Right lobe of liver (tissue), 6 donors: ENCODE data around the gene HOXA9. TPM values are rescaled to one million over a fixed set of nuclear protein-coding genes. Genes with fewer than 3 reads are reported as not detected.

Source experiments
- ATAC-seq, 4 donors: fragments of 200-7000 bp; cut with Tn5 transposase; one replicate each; pipeline ENCODE4 v1.9.1; 2020; ENCODE audit warnings: mild to moderate bottlenecking in 4 of 4, moderate library complexity in 4 of 4
- DNase-seq, 3 donors: peaks; one replicate each; pipeline ENCODE4 v3.0.0-alpha.2; 2020
- H3K27ac ChIP-seq, 3 donors: fragments of 200-600 bp; one replicate each; pipeline ENCODE4 v1.8.0; 2022
- H3K27me3 ChIP-seq, 2 donors: fragments of 200-600 bp; one replicate each; pipeline ENCODE4 v1.8.0; 2022
- H3K36me3 ChIP-seq, 4 donors: fragments of 200-600 bp; sonication (generic) in 1 of 4; one replicate each; pipeline versions ENCODE4 v1.5.1 to v1.8.0; 2017 to 2022; ENCODE audit warnings: control low read depth in 1 of 4
- H3K4me1 ChIP-seq, 4 donors: fragments of 200-600 bp; sonication (generic) in 1 of 4; one replicate each; pipeline versions ENCODE4 v1.5.1 to v1.8.0; 2017 to 2022; ENCODE audit warnings: control low read depth in 1 of 4
- H3K4me3 ChIP-seq, 3 donors: fragments of 200-600 bp; one replicate each; pipeline ENCODE4 v1.8.0; 2022
- H3K9me3 ChIP-seq, 4 donors: fragments of 200-600 bp; sonication (generic) in 1 of 4; one replicate each; pipeline versions ENCODE4 v1.5.1 to v1.8.0; 2017 to 2022; ENCODE audit warnings: control low read depth in 1 of 4
- POLR2A ChIP-seq: fragments of 450-650 bp; IDR thresholded peaks from one replicate; pipeline ENCODE4 v1.6.1; 2017; ENCODE audit warnings: antibody characterized with exemption, mild to moderate bottlenecking
- WGBS: methylation state at CpG from one replicate; pipeline ENCODE4 v1.1.6; 2018; ENCODE audit warnings: low coverage, low lambda C conversion rate; ENCODE audit not compliant: insufficient coverage; ENCODE audit errors: missing lambda C conversion rate; 5-methylcytosine and 5-hydroxymethylcytosine counted together
- intact Hi-C, 2 donors: fragments of 100-400 bp; cut with DNase I; formaldehyde crosslinking; loops; one replicate each; pipeline versions ENCODE4 v1.11.2 to v1.14.1; 2022
- total RNA-seq, 6 experiments: library from RNA; depleted of rRNA in 2 of 6; stranded (reverse); fragments of >200 nt in 2 of 6; fragmentation: NEBNext Ultra II Directional in 3 of 6; extraction: Animal tissue kit (Norgen Biotek cat#: 25700) in 3 of 6; gene quantifications; one replicate each; pipeline versions ENCODE4 v1.1.0 to v1.2.4, GENCODE V29; 2016 to 2023
- TF ChIP-seq, protein P1 (sequence below), 4 donors: fragments of 200-600 bp in 3 of 4; fragments of 450-650 bp in 1 of 4; IDR thresholded peaks; one replicate each; pipeline versions ENCODE4 v1.5.1 to v1.8.0; 2016 to 2022; ENCODE audit warnings: antibody characterized with exemption in 4 of 4, mild to moderate bottlenecking in 2 of 4
- donor health status: DM: no; HTN: yes; CAD: no.
- donor health status: DM: no; HTN: no; CAD: no.
- donor health status: DM: no; HTN: no; CAD: no.
- donor health status: DM: no; HTN: yes; CAD: no.
- donor health status: DM: no; HTN: yes; CAD: no.

The HOXA9 gene
- total RNA-seq, 6 experiments from 2014 or later = 0.09 TPM; not detected in 5

DNA sequence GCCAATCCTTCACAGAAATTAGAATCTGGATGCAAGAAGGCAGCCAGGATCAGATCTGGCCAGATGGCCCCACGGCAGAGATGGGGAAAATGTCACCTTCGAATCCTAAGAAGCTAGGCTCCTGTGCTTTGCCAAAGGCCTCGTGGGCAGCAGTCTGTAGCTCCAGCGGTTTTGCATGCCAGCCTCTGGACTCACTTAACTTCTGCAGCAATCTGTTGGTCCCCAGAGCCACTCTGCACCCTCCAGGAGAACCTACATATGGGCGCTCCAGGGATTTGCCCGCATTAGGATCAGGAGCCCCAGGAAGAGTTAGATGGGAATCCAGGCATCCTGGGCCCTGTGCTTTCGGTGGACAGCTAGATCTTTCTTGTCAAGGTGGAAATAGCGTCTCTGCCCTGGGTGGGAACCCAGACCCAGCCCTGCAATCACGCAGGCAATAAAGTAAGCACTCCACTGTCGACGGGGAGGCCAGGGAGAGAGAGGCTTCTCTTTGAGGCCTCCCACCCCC is 44.6 kb upstream of the HOXA9 start:
- ATAC-seq (no peak), DNase-seq (no peak)
- TF ChIP-seq POLR2A = no peak
- TF ChIP-seq, protein P1, sequence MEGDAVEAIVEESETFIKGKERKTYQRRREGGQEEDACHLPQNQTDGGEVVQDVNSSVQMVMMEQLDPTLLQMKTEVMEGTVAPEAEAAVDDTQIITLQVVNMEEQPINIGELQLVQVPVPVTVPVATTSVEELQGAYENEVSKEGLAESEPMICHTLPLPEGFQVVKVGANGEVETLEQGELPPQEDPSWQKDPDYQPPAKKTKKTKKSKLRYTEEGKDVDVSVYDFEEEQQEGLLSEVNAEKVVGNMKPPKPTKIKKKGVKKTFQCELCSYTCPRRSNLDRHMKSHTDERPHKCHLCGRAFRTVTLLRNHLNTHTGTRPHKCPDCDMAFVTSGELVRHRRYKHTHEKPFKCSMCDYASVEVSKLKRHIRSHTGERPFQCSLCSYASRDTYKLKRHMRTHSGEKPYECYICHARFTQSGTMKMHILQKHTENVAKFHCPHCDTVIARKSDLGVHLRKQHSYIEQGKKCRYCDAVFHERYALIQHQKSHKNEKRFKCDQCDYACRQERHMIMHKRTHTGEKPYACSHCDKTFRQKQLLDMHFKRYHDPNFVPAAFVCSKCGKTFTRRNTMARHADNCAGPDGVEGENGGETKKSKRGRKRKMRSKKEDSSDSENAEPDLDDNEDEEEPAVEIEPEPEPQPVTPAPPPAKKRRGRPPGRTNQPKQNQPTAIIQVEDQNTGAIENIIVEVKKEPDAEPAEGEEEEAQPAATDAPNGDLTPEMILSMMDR (IDR thresholded peaks at IDR 0.05) = no peak
- H3K27ac ChIP-seq = no peak overlapping the region
- H3K4me1 ChIP-seq = peaks cover 0 to 17% (median 3%) of the 10 kb centered on the region in 4 donors
- no peaks in the 10 kb centered on the region for H3K36me3 ChIP-seq
- intact Hi-C loops = loop anchor here in 1 of 2 donors (10.0 kb wide), 1 partner anchor 815 kb away; no protein-coding TSS in a partner anchor
- H3K9me3 ChIP-seq = no peaks in the 10 kb centered on the region
- WGBS = 83% methylated on average over 1 of the region's 11 CpGs
- H3K27me3 ChIP-seq = peaks cover 21 to 40% of the 10 kb centered on the region in 2 donors
- peak overlapping the region in 1 of 3 donors; percentile 41 for H3K4me3 ChIP-seq

DNA sequence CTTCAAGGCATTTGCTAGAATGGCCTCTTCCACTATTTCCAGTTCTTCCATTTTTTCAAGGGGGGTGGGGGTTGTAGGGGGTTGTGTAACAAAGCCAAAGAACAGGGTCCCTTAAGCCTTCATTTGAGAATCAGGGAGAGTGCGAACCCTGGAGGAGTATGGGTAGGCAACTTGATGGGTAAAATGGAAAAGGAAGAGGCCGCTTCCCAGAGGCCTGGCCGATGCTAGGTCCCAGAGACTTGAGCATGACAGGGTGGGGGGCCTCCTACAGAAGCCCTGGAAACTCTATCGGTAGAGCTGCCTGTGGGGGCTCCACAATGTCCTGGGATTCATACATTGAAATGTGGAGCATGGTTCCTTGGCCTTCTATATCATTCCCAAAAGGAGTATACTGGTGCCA is 43.7 kb upstream of the HOXA9 start:
- peaks cover 25 to 47% of the 10 kb centered on the region in 2 donors for H3K27me3 ChIP-seq
- TF ChIP-seq, protein P1 (IDR thresholded peaks at IDR 0.05) = no peak
- no peak for TF ChIP-seq POLR2A
- intact Hi-C loops = loop anchor here in 1 of 2 donors (10.0 kb wide), 1 partner anchor 816 kb away; no protein-coding TSS in a partner anchor

DNA sequence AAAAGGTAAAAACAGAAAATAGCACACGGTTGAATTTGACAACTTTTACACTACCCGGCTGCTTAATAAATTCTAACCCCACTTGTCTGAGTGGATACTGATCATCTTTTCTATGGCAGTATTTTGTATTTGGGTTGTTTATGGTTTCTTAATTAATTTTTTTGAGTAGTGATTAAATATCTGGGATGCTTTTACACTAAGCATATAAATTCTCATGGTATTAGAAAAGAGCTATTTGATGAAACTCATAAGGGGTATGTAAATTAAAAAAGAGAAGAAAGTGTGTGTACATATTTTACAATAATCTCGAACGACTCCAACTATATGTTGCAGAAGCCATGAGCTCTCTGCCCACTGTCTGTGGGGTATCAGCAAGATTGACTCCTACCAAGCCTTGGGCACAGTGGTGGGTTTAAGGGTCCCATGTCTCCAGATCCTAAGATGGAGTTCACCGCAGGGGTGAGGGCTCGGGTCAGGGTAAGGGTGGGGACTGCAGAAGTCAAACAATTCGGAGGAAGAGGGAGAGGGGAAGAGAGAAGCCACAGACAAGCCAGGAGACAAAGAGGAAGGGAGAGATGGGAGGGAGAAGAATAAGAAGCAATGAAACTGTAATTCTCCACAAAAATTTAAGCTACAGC is 42.1 kb upstream of the HOXA9 start:
- ATAC-seq (no peak), DNase-seq (no peak)
- intact Hi-C loops = loop anchor here in 1 of 2 donors (10.0 kb wide), 1 partner anchor 817 kb away; no protein-coding TSS in a partner anchor
- Histone ChIP-seq H3K27ac (no peak overlapping the region), H3K4me3 (no peak overlapping the region), H3K9me3 (no peaks in the 10 kb centered on the region), H3K27me3 (peaks cover 26 to 44% of the 10 kb centered on the region in 2 donors), H3K36me3 (no peaks in the 10 kb centered on the region), H3K4me1 (peaks cover 0 to 14% (median 3%) of the 10 kb centered on the region in 4 donors)
- TF ChIP-seq, protein P1 (IDR thresholded peaks at IDR 0.05) = no peak
- WGBS = 32% methylated on average over 6 of the region's 7 CpGs

More for the DNA sequence above, 43.7 kb upstream of the HOXA9 start:
- DNase-seq = no peak
- H3K9me3 ChIP-seq = no peaks in the 10 kb centered on the region
- H3K27ac ChIP-seq = no peak overlapping the region
- peaks cover 0 to 20% (median 3%) of the 10 kb centered on the region in 4 donors for H3K4me1 ChIP-seq
- H3K4me3 ChIP-seq = no peak overlapping the region
- 80% methylated on average over 1 of the region's 4 CpGs for WGBS
- no peaks in the 10 kb centered on the region for H3K36me3 ChIP-seq
- ATAC-seq = no peak

DNA sequence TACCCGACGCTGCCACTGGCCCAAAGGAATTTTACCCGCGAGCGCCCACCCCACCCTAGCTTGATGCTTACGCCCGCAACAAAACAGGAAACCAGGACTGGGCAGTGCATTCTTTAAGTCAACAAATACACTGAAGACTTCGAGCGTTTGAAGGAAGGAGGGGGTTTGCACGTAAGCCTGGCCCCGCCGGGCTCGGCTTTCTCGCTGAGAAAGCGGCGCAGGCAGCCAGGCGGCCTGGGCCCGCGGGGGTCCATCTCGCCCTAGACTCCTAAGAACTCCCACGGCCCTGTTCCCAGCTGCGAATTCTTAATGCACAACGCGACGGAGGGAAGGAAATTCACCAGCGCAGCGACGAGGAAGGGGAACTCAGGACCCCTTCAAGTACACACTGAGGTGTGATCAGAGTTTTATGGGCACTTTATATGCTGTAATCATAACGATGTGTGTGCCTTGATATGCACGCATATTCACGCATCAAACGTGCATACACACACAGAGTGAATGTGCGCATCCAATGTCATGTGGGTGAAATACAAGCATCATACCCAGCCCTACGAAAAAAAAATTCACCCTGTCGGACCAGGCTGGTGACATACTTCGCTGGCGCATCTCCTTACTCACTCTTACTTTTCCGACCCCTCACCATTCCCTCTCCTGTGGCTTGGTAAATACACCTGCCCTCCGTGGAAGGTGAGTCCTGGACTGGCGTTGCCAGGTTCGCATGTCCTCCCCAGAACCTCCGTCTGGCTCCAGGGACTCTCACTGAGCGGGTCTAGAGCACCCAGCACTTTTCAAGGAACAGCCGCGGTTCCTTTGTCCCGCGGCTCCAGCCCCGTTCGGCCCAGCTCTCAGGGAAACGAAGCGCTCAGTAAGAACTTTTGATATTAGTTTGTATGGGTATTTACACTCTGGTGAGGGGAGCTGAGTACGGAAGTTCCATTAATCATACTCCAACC is 40.3 kb upstream of the HOXA9 start:
- TF ChIP-seq POLR2A = no peak
- TF ChIP-seq, protein P1 (IDR thresholded peaks at IDR 0.05) = no peak
- no peak overlapping the region for H3K27ac ChIP-seq
- intact Hi-C loops = loop anchor here in 1 of 2 donors (10.0 kb wide), 1 partner anchor 819 kb away; no protein-coding TSS in a partner anchor
- H3K4me3 ChIP-seq = no peak overlapping the region
- no peaks in the 10 kb centered on the region for H3K36me3 ChIP-seq
- H3K9me3 ChIP-seq = no peaks in the 10 kb centered on the region
- peak in 1 of 3 donors; percentile 14 for DNase-seq
- no peak for ATAC-seq
- H3K27me3 ChIP-seq = peaks cover 33 to 51% of the 10 kb centered on the region in 2 donors
- whole genome bisulfite sequencing = 11% methylated on average over 48 of the region's 52 CpGs
- peaks cover 0 to 20% (median 5%) of the 10 kb centered on the region in 4 donors for H3K4me1 ChIP-seq
